HepG2 (cell line): ENCODE measurements around the gene PARVA. TPM values are rescaled to one million over a fixed set of nuclear protein-coding genes. Genes with fewer than 3 reads are reported as not detected.

Source experiments
- ATAC-seq: fragments of 200-7000 bp; cut with Tn5 transposase; 3 replicates; pipeline ENCODE4 v1.9.1; 2020; ENCODE audit warnings: mild to moderate bottlenecking, moderate library complexity
- BruUV-seq: library from RNA; stranded (reverse); fragments of 400-500 nt; replicated peaks from 2 replicates; lab custom pipeline; 2021; lab: Mats Ljungman, UMichigan
- CTCF ChIA-PET: fragments of 300-600 bp; formaldehyde crosslinking; extraction: SDS; loops from one replicate; lab custom pipeline; 2021; ENCODE audit warnings: low total read pairs, inconsistent platforms, low intra/inter-chr PET ratio; lab: Yijun Ruan, JAX
- POLR2A ChIA-PET: fragments of 350-600 bp; sonication (Branson Sonifier 250); formaldehyde crosslinking; loops from one replicate; lab custom pipeline; 2020; ENCODE audit warnings: antibody characterized with exemption, inconsistent platforms; lab: Yijun Ruan, JAX
- DNase-seq: peaks from one replicate; pipeline ENCODE4 v3.0.0-alpha.2; 2015; ENCODE audit warnings: low spot score
- FAIRE-seq: peaks from 3 replicates; lab custom pipeline; 2011; peaks lifted over from hg19 to GRCh38; lab: Jason Lieb, UNC
- H2AFZ ChIP-seq: one replicate; pipeline ENCODE4 v1.6.1; 2011; ENCODE audit warnings: low read length, inconsistent platforms
- H3K27ac ChIP-seq: fragments of 300-600 bp; 3 replicates; pipeline ENCODE4 v1.8.0; 2011; ENCODE audit warnings: mixed run types, mild to moderate bottlenecking, mixed read lengths, low read length, inconsistent platforms; ENCODE audit not compliant: insufficient read depth; ENCODE audit errors: extremely low read length
- H3K27me3 ChIP-seq, 2 experiments: fragments of 200-600 bp in 1 of 2; 2 replicates in 1 of 2; 3 replicates in 1 of 2; pipeline versions ENCODE4 v1.6.0 to v1.8.0; 2011; ENCODE audit warnings: low read length in 2 of 2, mild to moderate bottlenecking in 2 of 2, moderate library complexity in 2 of 2, inconsistent platforms in 1 of 2; ENCODE audit not compliant: insufficient read depth in 2 of 2, control insufficient read depth in 1 of 2
- H3K36me3 ChIP-seq, 2 experiments: fragments of 200-600 bp in 1 of 2; replicated peaks in 1 of 2; 2 replicates in 1 of 2; 3 replicates in 1 of 2; pipeline versions ENCODE4 v1.5.1 to v1.8.0; 2011; ENCODE audit warnings: low read length in 2 of 2, inconsistent platforms in 1 of 2; ENCODE audit not compliant: insufficient read depth in 2 of 2, control insufficient read depth in 1 of 2
- H3K4me1 ChIP-seq: 2 replicates; pipeline ENCODE4 v1.5.1; 2012; ENCODE audit warnings: low read length, inconsistent platforms; ENCODE audit not compliant: insufficient read depth
- H3K4me2 ChIP-seq: 2 replicates; pipeline ENCODE4 v1.6.0; 2011; ENCODE audit warnings: low read depth, low read length, inconsistent platforms
- H3K4me3 ChIP-seq, 3 experiments: fragments of 200-600 bp in 1 of 3; sonication (generic), shearing (Covaris generic) in 1 of 3; replicated peaks in 1 of 3; 2 replicates each; pipeline ENCODE4 v1.5.1; 2011 to 2016; ENCODE audit warnings: low read length in 3 of 3, inconsistent platforms in 2 of 3, low read depth in 2 of 3, mild to moderate bottlenecking in 2 of 3, control low read depth in 1 of 3, mixed read lengths in 1 of 3; ENCODE audit not compliant: insufficient read depth in 1 of 3
- H3K79me2 ChIP-seq: one replicate; pipeline ENCODE4 v1.6.1; 2011; ENCODE audit warnings: low read length, inconsistent platforms; ENCODE audit not compliant: insufficient read depth
- H3K9ac ChIP-seq: 2 replicates; pipeline ENCODE4 v1.6.0; 2011; ENCODE audit warnings: mild to moderate bottlenecking, low read depth, low read length, inconsistent platforms; ENCODE audit not compliant: insufficient read depth
- H3K9me3 ChIP-seq: 2 replicates; pipeline ENCODE4 v1.5.1; 2012; ENCODE audit warnings: mild to moderate bottlenecking, low read length
- H4K20me1 ChIP-seq: 2 replicates; pipeline ENCODE4 v1.6.0; 2011; ENCODE audit warnings: inconsistent platforms, mild to moderate bottlenecking, low read length, moderate library complexity; ENCODE audit not compliant: insufficient read depth
- ETV6 ChIP-seq: sonication (generic); formaldehyde crosslinking; conservative IDR thresholded peaks from 2 replicates; pipeline ENCODE4 v1.4.0; 2020; ENCODE audit warnings: missing genetic modification reagents
- GLMP ChIP-seq: sonication (generic); formaldehyde crosslinking; IDR thresholded peaks from 2 replicates; pipeline ENCODE4 v1.9.0; 2021; ENCODE audit warnings: missing genetic modification reagents, mild to moderate bottlenecking, borderline replicate concordance
- HNF4A ChIP-seq: sonication (generic); formaldehyde crosslinking; IDR thresholded peaks from 2 replicates; pipeline ENCODE4 v1.4.0; 2020; ENCODE audit warnings: missing genetic modification reagents
- IKZF5 ChIP-seq: IDR thresholded peaks from 2 replicates; pipeline ENCODE4 v1.6.1; 2018; ENCODE audit warnings: missing genetic modification reagents, mild to moderate bottlenecking, missing compliant biosample characterization
- IRF2 ChIP-seq: IDR thresholded peaks from 2 replicates; pipeline ENCODE4 v1.6.1; 2018; ENCODE audit warnings: missing genetic modification reagents, missing compliant biosample characterization
- KAT7 ChIP-seq: IDR thresholded peaks from 2 replicates; pipeline ENCODE4 v1.6.1; 2018; ENCODE audit warnings: borderline replicate concordance, missing compliant biosample characterization
- MAF1 ChIP-seq: sonication (generic); formaldehyde crosslinking; IDR thresholded peaks from 2 replicates; pipeline ENCODE4 v1.5.0; 2020; ENCODE audit warnings: missing genetic modification reagents, borderline replicate concordance
- MIER2 ChIP-seq: IDR thresholded peaks from 2 replicates; pipeline ENCODE4 v1.6.1; 2016; ENCODE audit warnings: missing biosample characterization, missing genetic modification reagents
- NFRKB ChIP-seq: fragments of 450-650 bp; IDR thresholded peaks from 2 replicates; pipeline ENCODE4 v1.6.1; 2017
- NR3C1 ChIP-seq: sonication (generic); formaldehyde crosslinking; IDR thresholded peaks from 2 replicates; pipeline ENCODE4 v1.4.0; 2020; ENCODE audit warnings: missing genetic modification reagents
- PPARG ChIP-seq: conservative IDR thresholded peaks from 2 replicates; pipeline ENCODE4 v1.6.1; 2016; ENCODE audit warnings: missing biosample characterization, missing genetic modification reagents
- SMAD9 ChIP-seq: sonication (generic); formaldehyde crosslinking; IDR thresholded peaks from 2 replicates; pipeline ENCODE4 v1.5.1; 2020; ENCODE audit warnings: mild to moderate bottlenecking, missing genetic modification reagents
- SRF ChIP-seq: IDR thresholded peaks from 2 replicates; pipeline ENCODE4 v1.6.1; 2011; ENCODE audit warnings: mild to moderate bottlenecking, low read depth, low read length, moderate library complexity
- ZBTB10 ChIP-seq: sonication (generic); formaldehyde crosslinking; IDR thresholded peaks from 2 replicates; pipeline ENCODE4 v1.4.0; 2020; ENCODE audit warnings: missing genetic modification reagents, borderline replicate concordance
- ZBTB42 ChIP-seq: sonication (generic); formaldehyde crosslinking; IDR thresholded peaks from 2 replicates; pipeline ENCODE4 v1.5.0; 2020; ENCODE audit warnings: mild to moderate bottlenecking, missing genetic modification reagents
- ZNF138 ChIP-seq: sonication (generic); formaldehyde crosslinking; IDR thresholded peaks from 2 replicates; pipeline ENCODE4 v1.5.0; 2020; ENCODE audit warnings: mild to moderate bottlenecking, low read depth, missing genetic modification reagents
- ZSCAN25 ChIP-seq: sonication (generic); formaldehyde crosslinking; IDR thresholded peaks from 2 replicates; pipeline ENCODE4 v1.8.0; 2022; ENCODE audit warnings: mild to moderate bottlenecking, missing genetic modification reagents
- WGBS: methylation state at CpG from one replicate; pipeline ENCODE4 v1.1.6; 2017; ENCODE audit warnings: low lambda C conversion rate; 5-methylcytosine and 5-hydroxymethylcytosine counted together
- in situ Hi-C: cut with HindIII; loops from 2 replicates; pipeline ENCODE4 v1.10.0; 2017; ENCODE audit warnings: low pct_unique_long_range_greater_than_20kb; ENCODE audit not compliant: extremely low pct_ligation_motif_present
- intact Hi-C: fragments of 100-400 bp; cut with micrococcal nuclease; formaldehyde crosslinking; loops from one replicate; pipeline ENCODE4 v1.10.0; 2022; ENCODE audit not compliant: unreplicated experiment
- polyA plus RNA-seq, 8 experiments: library from polyadenylated mRNA; depleted of rRNA in 3 of 8; stranded (reverse) in 7 of 8; unstranded in 1 of 8; fragments of >200 nt; fragmentation: Illumina TruSeq in 4 of 8; extraction: Trizol in 4 of 8; gene quantifications; 2 replicates each; pipeline versions ENCODE4 v1.2.1 to v1.2.3, GENCODE V29; 2011 to 2016; ENCODE audit warnings: low read depth in 4 of 8, missing spikeins in 1 of 8, mixed read lengths in 1 of 8; ENCODE audit not compliant: insufficient read depth in 1 of 8
- total RNA-seq, 5 experiments: library from RNA; depleted of rRNA; stranded (reverse); fragments of >200 nt; fragmentation: Illumina TruSeq; extraction: Trizol; gene quantifications; 2 replicates each; pipeline ENCODE4 v1.2.3, GENCODE V29; 2016; ENCODE audit warnings: low read depth in 1 of 5
- TF ChIP-seq, protein P1 (sequence below): sonication (generic); formaldehyde crosslinking; IDR thresholded peaks from 2 replicates; pipeline ENCODE4 v1.8.1; 2023; ENCODE audit warnings: mild to moderate bottlenecking, missing genetic modification reagents

The PARVA gene
- total and polyA plus RNA-seq, 2 of the 13 experiments (the other 11 are each of a cell fraction or from before 2014, with no cell fraction given): 5.9 to 9.1 TPM

- H2AFZ ChIP-seq: no peak overlapping the region
- FAIRE-seq: no peak
- intact Hi-C loops: no loop called here
These were observed 142.7 kb downstream of the PARVA start for GRCh38 chr11:12520054-12520453.

More at GRCh38 chr11:12520054-12520453, 142.7 kb downstream of the PARVA start:
- no TSS peak for BruUV-seq
- Histone ChIP-seq H3K27me3 (no peaks in the 10 kb centered on the region), H3K9me3 (no peaks in the 10 kb centered on the region), H3K9ac (no peak overlapping the region), H3K36me3 (no peaks in the 10 kb centered on the region), H3K4me1 (no peaks in the 10 kb centered on the region), H3K79me2 (no peaks in the 10 kb centered on the region), H3K4me3 (no peak overlapping the region), H3K4me2 (no peak overlapping the region), H4K20me1 (no peaks in the 10 kb centered on the region), H3K27ac (no peak overlapping the region)
- POLR2A ChIA-PET: no interaction called here
- DNase-seq: no peak
- in situ Hi-C loops: no loop called here
- 85% methylated on average over 3 of the region's 3 CpGs for WGBS
- TF ChIP-seq MAF1 (CRISPR knock-in tag) (no peak), GLMP (CRISPR knock-in tag) (no peak), ZBTB42 (CRISPR knock-in tag) (no peak), IRF2 (no peak), SMAD9 (no peak), ZBTB10 (no peak), KAT7 (CRISPR knock-in tag) (no peak), HNF4A (CRISPR knock-in tag) (no peak), MIER2 (no peak), PPARG (CRISPR knock-in tag) (no peak), NR3C1 (CRISPR knock-in tag) (no peak), NFRKB (no peak), ETV6 (CRISPR knock-in tag) (no peak), SRF (no peak), IKZF5 (no peak), ZSCAN25 (CRISPR knock-in tag) (no peak), ZNF138 (CRISPR knock-in tag) (no peak)
- TF ChIP-seq, protein P1, sequence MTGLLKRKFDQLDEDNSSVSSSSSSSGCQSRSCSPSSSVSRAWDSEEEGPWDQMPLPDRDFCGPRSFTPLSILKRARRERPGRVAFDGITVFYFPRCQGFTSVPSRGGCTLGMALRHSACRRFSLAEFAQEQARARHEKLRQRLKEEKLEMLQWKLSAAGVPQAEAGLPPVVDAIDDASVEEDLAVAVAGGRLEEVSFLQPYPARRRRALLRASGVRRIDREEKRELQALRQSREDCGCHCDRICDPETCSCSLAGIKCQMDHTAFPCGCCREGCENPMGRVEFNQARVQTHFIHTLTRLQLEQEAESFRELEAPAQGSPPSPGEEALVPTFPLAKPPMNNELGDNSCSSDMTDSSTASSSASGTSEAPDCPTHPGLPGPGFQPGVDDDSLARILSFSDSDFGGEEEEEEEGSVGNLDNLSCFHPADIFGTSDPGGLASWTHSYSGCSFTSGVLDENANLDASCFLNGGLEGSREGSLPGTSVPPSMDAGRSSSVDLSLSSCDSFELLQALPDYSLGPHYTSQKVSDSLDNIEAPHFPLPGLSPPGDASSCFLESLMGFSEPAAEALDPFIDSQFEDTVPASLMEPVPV (CRISPR knock-in tag): no peak
- TF ChIP-seq, all 625 proteins: peak for 0
- no peak for ATAC-seq
- CTCF ChIA-PET: no interaction called here
